Astrocyte of the spinal cord (primary cell): Measurements from ENCODE around the gene C18orf32.
"Not testable (repeated sequence)": the region's sequence is repeated elsewhere in the genome, so short reads cannot be mapped to it uniquely, and the experiment has no call there.

Experiments
- DNase-seq: peaks from one replicate; pipeline ENCODE4 v3.0.0; 2011; ENCODE audit warnings: low read depth, low spot score
- H3K4me3 ChIP-seq: 2 replicates; pipeline ENCODE4 v1.5.1; 2011; ENCODE audit warnings: low read depth, mild to moderate bottlenecking, low read length, moderate library complexity
- CTCF ChIP-seq: IDR thresholded peaks from 2 replicates; pipeline ENCODE4 v1.5.1; 2012; ENCODE audit warnings: low read depth, mild to moderate bottlenecking, low read length, inconsistent platforms
- in situ Hi-C: cut with HindIII; loops from 2 replicates; pipeline ENCODE4 v1.10.0; 2017; ENCODE audit warnings: low sequenced_read_pairs

Gene C18orf32

GRCh38 chr18:49459404-49460171 is 27.4 kb downstream of the C18orf32 start:
- TF ChIP-seq CTCF = no peak
- in situ Hi-C loops = no loop called here
- peak; percentile 2 for DNase-seq
- peak overlapping the region; percentile 82 for H3K4me3 ChIP-seq

- in situ Hi-C loops = no loop called here
- no peak overlapping the region for H3K4me3 ChIP-seq
- DNase-seq = no peak
- no peak for TF ChIP-seq CTCF
Measured at GRCh38 chr18:49457616-49458015, 29.4 kb downstream of the C18orf32 start.

GRCh38 chr18:49456794-49457193 is 30.2 kb downstream of the C18orf32 start:
- peak; percentile 4 for DNase-seq
- in situ Hi-C loops = no loop called here
- no peak overlapping the region for H3K4me3 ChIP-seq
- TF ChIP-seq CTCF = no peak

- in situ Hi-C loops, H3K4me3 ChIP-seq, DNase-seq: not testable (repeated sequence)
Measured at GRCh38 chr18:49452534-49452933, 34.5 kb downstream of the C18orf32 start.

- peak; percentile 62 for TF ChIP-seq CTCF
- no peak overlapping the region for H3K4me3 ChIP-seq
- DNase-seq = peak; percentile 59
- in situ Hi-C loops = no loop called here
Measured at GRCh38 chr18:49447810-49448745, 39.0 kb downstream of the C18orf32 start.

GRCh38 chr18:49446481-49446880 is 40.6 kb downstream of the C18orf32 start:
- no peak for TF ChIP-seq CTCF
- in situ Hi-C loops = no loop called here
- DNase-seq = no peak
- H3K4me3 ChIP-seq = no peak overlapping the region

GRCh38 chr18:49444581-49444980 is 42.5 kb downstream of the C18orf32 start:
- no peak for TF ChIP-seq CTCF
- in situ Hi-C loops = no loop called here
- no peak for DNase-seq

More at GRCh38 chr18:49444581-49444980, 42.5 kb downstream of the C18orf32 start:
- no peak overlapping the region for H3K4me3 ChIP-seq
